ENCODE results near the gene KCND2. TPM values are rescaled to one million over a fixed set of nuclear protein-coding genes. Genes with fewer than 3 reads are reported as not detected.

Gene KCND2
- total and polyA plus RNA-seq, 2 of the 4 experiments (the other 2 are of a cell fraction), result under 0.01 TPM; not detected in 1

- H2AK9ac ChIP-seq (replicated peaks; ENCODE audit: low read depth, low read length, poor library complexity), result no peak overlapping the region
- no peak for TF ChIP-seq MAZ (IDR thresholded peaks at IDR 0.05; ENCODE audit: borderline replicate concordance, low read depth, low read length)
- TF ChIP-seq NFE2L2 (IDR thresholded peaks at IDR 0.05; ENCODE audit: low read depth, low read length), result no peak
- TF ChIP-seq RAD21 (IDR thresholded peaks at IDR 0.05; ENCODE audit: low read length), result no peak
- no peak for TF ChIP-seq SMC3 (IDR thresholded peaks at IDR 0.05; ENCODE audit: low read depth, low read length)
- TF ChIP-seq CHD1 (IDR thresholded peaks at IDR 0.05; ENCODE audit: low read depth, low read length), result no peak
- TF ChIP-seq RFX5 (IDR thresholded peaks at IDR 0.05; ENCODE audit: low read depth, low read length), result no peak
- no peak for TF ChIP-seq CEBPB (IDR thresholded peaks at IDR 0.05; ENCODE audit: low read depth, low read length)
- no peaks in the 10 kb centered on the region for H3K36me3 ChIP-seq (ENCODE audit: control insufficient read depth, insufficient read depth, low read length)
- H3K79me1 ChIP-seq (ENCODE audit: low read depth in 1 of 2, low read length in 2 of 2), result no peaks in the 10 kb centered on the region
- H3K4me2 ChIP-seq (ENCODE audit: low read depth, low read length), result no peak overlapping the region
- no peak overlapping the region for H3K23ac ChIP-seq (ENCODE audit: low read depth, low read length)
- H4K5ac ChIP-seq (ENCODE audit: low read depth, low read length), result no peak overlapping the region
- H3K27ac ChIP-seq (ENCODE audit: insufficient read depth, low read length), result no peak overlapping the region
- no peak overlapping the region for H3K9ac ChIP-seq (ENCODE audit: low read depth, low read length)
- no peaks in the 10 kb centered on the region; the same call in 1 of the 2 replicates for H3K9me1 ChIP-seq (ENCODE audit: insufficient read depth, low read length)
- WGBS, 2 experiments (ENCODE audit: extremely low coverage in 2 of 2, insufficient read length in 1 of 2), result no CpG with 5 or more reads among the region's 4 CpGs
- no peaks in the 10 kb centered on the region for H4K20me1 ChIP-seq (ENCODE audit: insufficient read depth, low read length)
- intact Hi-C loops (cut with micrococcal nuclease), result loop anchor here (5.0 to 10.0 kb wide), 2 partner anchors 144 to 502 kb away; no protein-coding TSS in a partner anchor
- no peak overlapping the region for H2AK5ac ChIP-seq (ENCODE audit: low read depth, low read length)
- POLR2A ChIA-PET (ENCODE audit: unreplicated experiment), result interaction anchor here (0.5 kb wide), 1 partner anchor 38 kb away, joined by 3 read pairs; no protein-coding TSS in a partner anchor
- no peak overlapping the region for H2BK20ac ChIP-seq (ENCODE audit: low read depth, low read length)
- no peak for DNase-seq
- no peaks in the 10 kb centered on the region for H3K27me3 ChIP-seq (ENCODE audit: control insufficient read depth, insufficient read depth, low read length)
- no peak overlapping the region for H2BK5ac ChIP-seq (ENCODE audit: low read depth, low read length, poor library complexity, severe bottlenecking)
- no peak overlapping the region for H2BK120ac ChIP-seq (ENCODE audit: low read depth, low read length)
- no peak overlapping the region for H3K4me3 ChIP-seq (ENCODE audit: insufficient read depth, low read depth, low read length)
- CTCF ChIA-PET, result interaction anchor here (0.7 kb wide), 1 partner anchor 882 kb away, joined by 5 read pairs; no protein-coding TSS in a partner anchor
- dilution Hi-C loops (cut with HindIII; ENCODE audit: low sequenced_read_pairs, unreplicated experiment), result no loop called here
- H4K91ac ChIP-seq (ENCODE audit: insufficient read depth, low read depth, low read length), result no peak overlapping the region
- no peak overlapping the region for H3K14ac ChIP-seq (replicated peaks; ENCODE audit: low read depth, low read length)
- no peaks in the 10 kb centered on the region for H3K4me1 ChIP-seq (ENCODE audit: control insufficient read depth, insufficient read depth, low read length)
- BruUV-seq (replicated peaks), result no TSS peak
- no peaks in the 10 kb centered on the region for H3K9me3 ChIP-seq (ENCODE audit: control insufficient read depth, insufficient read depth, low read length)
- no peak overlapping the region for H3K18ac ChIP-seq (ENCODE audit: low read depth, low read length)
- no peak for ATAC-seq (ENCODE audit: low read depth)
- no peak overlapping the region for H4K8ac ChIP-seq (ENCODE audit: low read depth in 2 of 2, low read length in 2 of 2)
- in situ Hi-C loops (cut with MboI; ENCODE audit: low sequenced_read_pairs), result no loop called here
- H2AFZ ChIP-seq (replicated peaks; ENCODE audit: low read length, poor library complexity), result no peak overlapping the region
- no peak overlapping the region for H3K56ac ChIP-seq (ENCODE audit: extremely low read depth, insufficient read depth, low read length)
- no peak overlapping the region for H2BK15ac ChIP-seq (ENCODE audit: low read depth, low read length)
- H3K4ac ChIP-seq (ENCODE audit: low read depth, low read length), result no peak overlapping the region
Observed at GRCh38 chr7:120582916-120583315, 309.9 kb downstream of the KCND2 start.
